CD4-positive, CD25-positive, alpha-beta regulatory T cell (primary cell): Measurements from ENCODE around the gene CLDN10. TPM values are rescaled to one million over a fixed set of nuclear protein-coding genes. Genes with fewer than 3 reads are reported as not detected.

Experiments used
- ATAC-seq, 2 donors: fragments of 150-1000 bp; cut with Tn5 transposase; one replicate each; pipeline ENCODE4 v1.10.0; 2021; ENCODE audit warnings: low read depth in 2 of 2, moderate number of reproducible peaks in 2 of 2, moderate library complexity in 1 of 2
- DNase-seq, 3 donors: peaks; one replicate each; pipeline versions ENCODE4 v3.0.0 to v3.0.0-alpha.2; 2012 to 2022; ENCODE audit warnings: mixed read lengths in 1 of 3
- H3K27ac ChIP-seq: one replicate; pipeline ENCODE4 v1.7.0; 2013; ENCODE audit warnings: mild to moderate bottlenecking, low read length; ENCODE audit not compliant: insufficient read depth, poor library complexity, severe bottlenecking
- H3K27me3 ChIP-seq: one replicate; pipeline ENCODE4 v1.7.0; 2013; ENCODE audit warnings: low read length; ENCODE audit not compliant: control insufficient read depth, insufficient read depth
- H3K36me3 ChIP-seq: one replicate; pipeline ENCODE4 v1.7.0; 2013; ENCODE audit warnings: mild to moderate bottlenecking, low read length, moderate library complexity; ENCODE audit not compliant: control insufficient read depth, insufficient read depth
- H3K4me1 ChIP-seq: 2 replicates; pipeline ENCODE4 v1.7.0; 2013; ENCODE audit warnings: mild to moderate bottlenecking, low read length; ENCODE audit not compliant: insufficient read depth, control insufficient read depth, poor library complexity, severe bottlenecking
- H3K4me3 ChIP-seq: one replicate; pipeline ENCODE4 v1.7.0; 2013; ENCODE audit warnings: low read depth, mild to moderate bottlenecking, low read length, moderate library complexity
- H3K9me3 ChIP-seq, 2 experiments: 1 replicate in 1 of 2; 2 replicates in 1 of 2; pipeline ENCODE4 v1.7.0; 2013; ENCODE audit warnings: low read length in 2 of 2, mild to moderate bottlenecking in 1 of 2, moderate library complexity in 1 of 2; ENCODE audit not compliant: control insufficient read depth in 2 of 2
- H3K27ac Mint-ChIP-seq, 3 donors: one replicate each; pipeline ENCODE4 v1.8.0; 2020 to 2022; ENCODE audit warnings: mild to moderate bottlenecking in 3 of 3, mixed read lengths in 3 of 3, moderate library complexity in 2 of 3
- H3K27me3 Mint-ChIP-seq: one replicate; pipeline ENCODE4 v1.8.0; 2022; ENCODE audit warnings: mild to moderate bottlenecking, mixed read lengths
- H3K36me3 Mint-ChIP-seq: one replicate; pipeline ENCODE4 v1.8.0; 2020; ENCODE audit warnings: mixed read lengths
- H3K4me1 Mint-ChIP-seq, 4 donors: one replicate each; pipeline ENCODE4 v1.8.0; 2020 to 2022; ENCODE audit warnings: mixed read lengths in 4 of 4, mild to moderate bottlenecking in 1 of 4
- H3K4me3 Mint-ChIP-seq, 4 donors: one replicate each; pipeline ENCODE4 v1.8.0; 2020 to 2022; ENCODE audit warnings: mild to moderate bottlenecking in 4 of 4, mixed read lengths in 4 of 4, moderate library complexity in 3 of 4
- H3K9me3 Mint-ChIP-seq, 7 donors: one replicate each; pipeline ENCODE4 v1.8.0; 2020 to 2022; ENCODE audit warnings: mixed read lengths in 7 of 7, mild to moderate bottlenecking in 3 of 7, moderate library complexity in 2 of 7
- polyA plus RNA-seq, 4 donors: library from polyadenylated mRNA; unstranded; fragments of 300-500 nt; fragmentation: Illumina TruSeq; gene quantifications; one replicate each; pipeline ENCODE4 v1.2.3, GENCODE V29; 2021
- total RNA-seq: library from RNA; stranded (reverse); gene quantifications from one replicate; pipeline ENCODE4 v1.2.3, GENCODE V29; 2022

CLDN10 gene
- total and polyA plus RNA-seq, 5 donors from 2014 or later: not detected

GRCh38 chr13:95620030-95620824, 67.7 kb downstream of the CLDN10 start:
- Mint-ChIP-seq H3K9me3 (peaks cover 0 to 1% (median 0%) of the 10 kb centered on the region in 7 donors), H3K4me1 (no peaks in the 10 kb centered on the region), H3K36me3 (no peaks in the 10 kb centered on the region), H3K27me3 (peaks cover 12% of the 10 kb centered on the region), H3K4me3 (no peak overlapping the region), H3K27ac (no peak overlapping the region)
- no peaks in the 10 kb centered on the region for H3K9me3 ChIP-seq
- H3K4me1 ChIP-seq: no peaks in the 10 kb centered on the region
- no peaks in the 10 kb centered on the region for H3K36me3 ChIP-seq
- H3K27me3 ChIP-seq: peaks cover 5% of the 10 kb centered on the region
- ATAC-seq (no peak), DNase-seq (no peak)
- no peak overlapping the region for H3K27ac ChIP-seq
- no peak overlapping the region for H3K4me3 ChIP-seq

GRCh38 chr13:95620825-95621498, 68.4 kb downstream of the CLDN10 start:
- H3K9me3 Mint-ChIP-seq: peaks cover 0 to 1% (median 0%) of the 10 kb centered on the region in 7 donors
- peaks cover 15% of the 10 kb centered on the region for H3K27me3 Mint-ChIP-seq
- H3K27ac Mint-ChIP-seq: no peak overlapping the region
- Histone ChIP-seq H3K4me3 (no peak overlapping the region), H3K4me1 (no peaks in the 10 kb centered on the region), H3K27ac (no peak overlapping the region), H3K36me3 (no peaks in the 10 kb centered on the region), H3K9me3 (no peaks in the 10 kb centered on the region), H3K27me3 (peaks cover 5% of the 10 kb centered on the region)
- no peaks in the 10 kb centered on the region for H3K4me1 Mint-ChIP-seq
- ATAC-seq (no peak), DNase-seq (no peak)
- H3K4me3 Mint-ChIP-seq: no peak overlapping the region
- H3K36me3 Mint-ChIP-seq: no peaks in the 10 kb centered on the region

- Histone ChIP-seq H3K36me3 (no peaks in the 10 kb centered on the region), H3K27me3 (peaks cover 10% of the 10 kb centered on the region), H3K4me1 (no peaks in the 10 kb centered on the region), H3K27ac (no peak overlapping the region), H3K9me3 (no peaks in the 10 kb centered on the region), H3K4me3 (no peak overlapping the region)
- ATAC-seq (no peak), DNase-seq (no peak)
- Mint-ChIP-seq H3K4me3 (no peak overlapping the region), H3K36me3 (no peaks in the 10 kb centered on the region), H3K27ac (no peak overlapping the region), H3K9me3 (peaks cover 0 to 1% (median 0%) of the 10 kb centered on the region in 7 donors), H3K27me3 (peaks cover 15% of the 10 kb centered on the region), H3K4me1 (no peaks in the 10 kb centered on the region)
These were observed 70.6 kb downstream of the CLDN10 start for GRCh38 chr13:95623141-95623540.

GRCh38 chr13:95624020-95624419, 71.5 kb downstream of the CLDN10 start:
- peak in 2 of 3 donors; percentile 32 to 56 for DNase-seq
- no peak overlapping the region for H3K4me3 Mint-ChIP-seq
- H3K4me3 ChIP-seq: no peak overlapping the region
- no peaks in the 10 kb centered on the region for H3K36me3 ChIP-seq
- H3K27me3 Mint-ChIP-seq: peaks cover 10% of the 10 kb centered on the region
- no peaks in the 10 kb centered on the region for H3K9me3 ChIP-seq
- no peak overlapping the region for H3K27ac ChIP-seq
- H3K4me1 Mint-ChIP-seq: no peaks in the 10 kb centered on the region
- no peaks in the 10 kb centered on the region for H3K4me1 ChIP-seq
- ATAC-seq: peak in 1 of 2 donors; percentile 24
- peaks cover 10% of the 10 kb centered on the region for H3K27me3 ChIP-seq
- no peaks in the 10 kb centered on the region for H3K36me3 Mint-ChIP-seq
- H3K9me3 Mint-ChIP-seq: peaks cover 0 to 1% (median 0%) of the 10 kb centered on the region in 7 donors
- H3K27ac Mint-ChIP-seq: no peak overlapping the region

GRCh38 chr13:95626768-95627167, 74.2 kb downstream of the CLDN10 start:
- Mint-ChIP-seq H3K36me3 (no peaks in the 10 kb centered on the region), H3K4me3 (no peak overlapping the region), H3K9me3 (no peaks in the 10 kb centered on the region), H3K27ac (no peak overlapping the region), H3K4me1 (no peaks in the 10 kb centered on the region), H3K27me3 (peaks cover 14% of the 10 kb centered on the region)
- Histone ChIP-seq H3K4me1 (no peaks in the 10 kb centered on the region), H3K9me3 (no peaks in the 10 kb centered on the region), H3K27me3 (peaks cover 13% of the 10 kb centered on the region), H3K36me3 (no peaks in the 10 kb centered on the region), H3K4me3 (no peak overlapping the region), H3K27ac (no peak overlapping the region)
- ATAC-seq: no peak
- DNase-seq: no peak

- H3K9me3 ChIP-seq: no peaks in the 10 kb centered on the region
- ATAC-seq (no peak), DNase-seq (no peak)
- no peaks in the 10 kb centered on the region for H3K4me1 Mint-ChIP-seq
- no peak overlapping the region for H3K27ac Mint-ChIP-seq
- no peak overlapping the region for H3K27ac ChIP-seq
- no peaks in the 10 kb centered on the region for H3K36me3 Mint-ChIP-seq
- no peak overlapping the region for H3K4me3 ChIP-seq
- H3K27me3 Mint-ChIP-seq: peaks cover 14% of the 10 kb centered on the region
- H3K36me3 ChIP-seq: no peaks in the 10 kb centered on the region
- no peaks in the 10 kb centered on the region for H3K4me1 ChIP-seq
- no peaks in the 10 kb centered on the region for H3K9me3 Mint-ChIP-seq
- peaks cover 13% of the 10 kb centered on the region for H3K27me3 ChIP-seq
- H3K4me3 Mint-ChIP-seq: no peak overlapping the region
These were observed 75.1 kb downstream of the CLDN10 start for GRCh38 chr13:95627590-95627989.

GRCh38 chr13:95628488-95628887, 76.0 kb downstream of the CLDN10 start:
- Histone ChIP-seq H3K4me3 (no peak overlapping the region), H3K27me3 (peaks cover 13% of the 10 kb centered on the region), H3K27ac (no peak overlapping the region), H3K36me3 (no peaks in the 10 kb centered on the region), H3K9me3 (no peaks in the 10 kb centered on the region), H3K4me1 (no peaks in the 10 kb centered on the region)
- DNase-seq (no peak), ATAC-seq (no peak)
- Mint-ChIP-seq H3K4me3 (no peak overlapping the region), H3K9me3 (no peaks in the 10 kb centered on the region), H3K4me1 (no peaks in the 10 kb centered on the region), H3K27ac (no peak overlapping the region), H3K36me3 (no peaks in the 10 kb centered on the region), H3K27me3 (peaks cover 14% of the 10 kb centered on the region)
